GM18861 (cell line): ENCODE measurements around the gene CIROP.

ENCODE experiments used
- ATAC-seq: cut with Tn5 transposase; IDR thresholded peaks from one replicate; pipeline ENCODE4 v1.9.1; 2021; ENCODE audit not compliant: unreplicated experiment

The CIROP gene

DNA sequence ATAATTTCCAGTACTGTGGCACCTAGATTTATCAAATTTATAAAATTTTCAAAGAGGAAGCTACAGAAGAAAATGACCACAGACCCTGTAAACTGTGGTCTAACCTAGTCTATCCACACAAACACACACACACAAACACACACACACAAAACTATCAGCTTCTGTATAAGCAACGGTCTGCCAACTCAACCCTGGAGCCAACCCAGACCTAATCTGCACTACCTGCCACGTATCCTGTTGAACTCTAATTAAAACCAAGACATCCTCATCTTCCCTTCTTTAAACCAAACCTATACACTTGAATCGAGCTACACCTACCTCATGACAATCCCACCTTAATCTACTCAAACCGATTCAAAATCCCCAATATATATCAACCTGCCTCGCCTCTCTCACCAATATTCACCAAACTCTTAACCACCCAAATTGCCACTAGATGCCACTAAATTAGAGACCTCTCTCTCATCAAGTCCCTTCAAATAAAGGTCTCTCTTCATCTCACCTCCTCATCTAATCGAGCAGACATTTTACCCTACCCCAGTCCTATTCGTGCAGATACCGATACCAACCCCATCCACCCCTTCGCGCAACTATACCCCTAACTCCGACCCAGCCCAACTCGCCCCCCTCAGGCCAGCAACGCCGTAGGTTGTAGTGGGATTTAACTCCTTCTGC lies 10.7 kb downstream of the CIROP start:
- no peak for ATAC-seq

DNA sequence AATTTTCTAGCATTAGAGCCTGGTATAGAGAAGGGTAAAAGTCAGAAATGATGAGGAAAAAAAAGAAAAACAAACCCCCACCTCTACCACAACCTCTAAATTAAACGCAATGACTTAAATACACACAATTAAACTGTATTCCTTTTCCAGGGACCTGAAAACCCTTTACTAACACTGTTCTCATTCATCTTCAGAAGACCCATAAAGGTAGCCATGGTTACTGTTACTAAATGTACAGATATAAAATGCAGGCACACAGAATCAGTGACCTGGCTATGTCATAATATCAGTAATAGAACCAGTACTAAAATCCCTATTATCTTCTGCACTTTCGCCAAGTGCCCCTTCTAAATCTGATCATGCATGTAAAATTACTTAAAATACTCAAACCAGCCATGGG lies 11.3 kb downstream of the CIROP start:
- no peak for ATAC-seq

GRCh38 chr14:23093104-23093503 lies 11.7 kb downstream of the CIROP start:
- no peak for ATAC-seq

DNA sequence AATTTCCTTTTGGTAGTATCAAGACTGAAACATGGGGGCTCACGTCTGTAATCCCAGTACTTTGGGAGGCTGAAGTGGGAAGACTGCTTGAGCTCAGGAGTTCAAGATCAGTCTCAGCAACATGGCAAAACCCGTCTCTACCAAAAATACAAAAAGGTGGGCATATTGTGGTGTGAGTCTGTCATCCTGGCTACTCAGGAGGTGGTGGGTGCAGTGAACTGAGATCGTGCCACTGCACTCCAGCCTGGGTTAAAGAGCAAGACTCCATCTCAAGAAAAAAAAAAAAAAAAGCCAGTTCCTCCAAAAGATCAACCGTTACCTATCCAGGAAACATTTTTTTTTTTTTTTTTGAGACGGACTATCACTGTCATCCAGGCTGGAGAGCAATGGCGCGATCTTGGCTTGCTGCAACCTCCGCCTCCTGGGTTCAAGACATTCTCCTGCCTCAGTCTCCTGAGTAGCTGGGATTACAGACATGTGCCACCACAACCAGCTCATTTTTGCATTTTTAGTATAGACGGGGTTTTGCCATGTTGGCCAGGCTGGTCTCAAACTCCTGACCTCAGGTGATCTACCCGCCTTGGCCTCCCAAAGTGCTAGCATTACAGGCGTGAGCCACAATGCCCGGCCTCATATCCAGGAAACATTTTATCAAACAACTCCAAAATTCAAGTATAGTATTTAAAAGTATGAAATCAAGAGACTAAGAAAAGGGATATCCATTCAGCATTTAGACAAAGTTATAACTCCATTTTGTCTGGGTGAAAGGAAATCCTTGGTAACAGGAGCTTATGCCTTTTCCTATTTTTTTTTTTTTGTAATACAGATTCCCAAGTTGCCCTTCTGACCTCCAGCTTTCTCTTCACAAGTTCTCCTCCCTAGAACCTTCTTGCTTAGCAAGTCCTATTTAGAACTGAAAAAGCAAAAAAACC lies 13.2 kb downstream of the CIROP start:
- ATAC-seq = no peak

GRCh38 chr14:23090254-23090636 lies 14.5 kb downstream of the CIROP start:
- ATAC-seq = no peak

- ATAC-seq = no peak
These were observed 15.1 kb downstream of the CIROP start for GRCh38 chr14:23089498-23090253.

- no peak for ATAC-seq
These were observed 18.2 kb downstream of the CIROP start for GRCh38 chr14:23086565-23086964.

DNA sequence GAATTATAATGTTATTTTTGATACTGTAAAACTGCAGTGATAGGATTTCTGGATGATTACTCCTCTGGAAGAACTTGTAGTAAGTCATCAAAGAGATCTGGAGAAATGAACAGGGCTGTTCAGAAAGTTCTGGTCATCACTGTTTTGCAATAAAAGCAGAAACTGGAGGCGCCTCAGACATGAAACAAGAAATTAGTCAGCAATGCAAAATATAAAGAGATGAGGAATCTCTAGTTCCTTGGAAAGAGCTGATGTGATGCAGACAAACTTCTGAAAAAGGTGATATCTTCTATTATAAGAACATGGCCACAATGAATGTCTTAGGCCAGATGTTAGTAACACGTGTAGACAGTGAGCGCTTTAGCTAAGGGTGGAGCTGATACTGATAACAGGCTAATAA lies 19.3 kb downstream of the CIROP start:
- ATAC-seq = no peak

- ATAC-seq = no peak
These were observed 24.3 kb downstream of the CIROP start for GRCh38 chr14:23080474-23080873.

GRCh38 chr14:23079716-23080115 lies 25.1 kb downstream of the CIROP start:
- no peak for ATAC-seq

DNA sequence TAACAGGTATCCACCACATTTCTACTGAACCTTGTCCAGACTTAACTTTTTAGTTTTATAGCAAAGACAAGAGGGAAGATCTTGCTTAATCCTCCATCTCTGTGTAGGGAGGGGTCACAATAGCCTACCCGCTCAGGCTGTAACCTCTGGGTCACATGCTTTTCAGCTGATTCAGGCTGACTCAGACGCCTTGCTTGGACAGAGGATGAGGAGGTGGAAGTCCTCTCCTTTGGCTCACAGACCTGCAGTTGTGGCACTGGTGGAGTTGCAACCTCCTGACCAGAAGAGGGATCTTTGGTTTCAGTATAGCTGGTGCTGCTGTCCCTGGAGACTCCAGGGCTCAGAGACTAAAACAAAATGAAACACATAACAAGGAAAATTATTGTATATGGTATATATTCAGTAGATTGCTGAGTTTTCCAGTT lies 26.1 kb downstream of the CIROP start:
- ATAC-seq = no peak

GRCh38 chr14:23077962-23078361 lies 26.8 kb downstream of the CIROP start:
- ATAC-seq = no peak

DNA sequence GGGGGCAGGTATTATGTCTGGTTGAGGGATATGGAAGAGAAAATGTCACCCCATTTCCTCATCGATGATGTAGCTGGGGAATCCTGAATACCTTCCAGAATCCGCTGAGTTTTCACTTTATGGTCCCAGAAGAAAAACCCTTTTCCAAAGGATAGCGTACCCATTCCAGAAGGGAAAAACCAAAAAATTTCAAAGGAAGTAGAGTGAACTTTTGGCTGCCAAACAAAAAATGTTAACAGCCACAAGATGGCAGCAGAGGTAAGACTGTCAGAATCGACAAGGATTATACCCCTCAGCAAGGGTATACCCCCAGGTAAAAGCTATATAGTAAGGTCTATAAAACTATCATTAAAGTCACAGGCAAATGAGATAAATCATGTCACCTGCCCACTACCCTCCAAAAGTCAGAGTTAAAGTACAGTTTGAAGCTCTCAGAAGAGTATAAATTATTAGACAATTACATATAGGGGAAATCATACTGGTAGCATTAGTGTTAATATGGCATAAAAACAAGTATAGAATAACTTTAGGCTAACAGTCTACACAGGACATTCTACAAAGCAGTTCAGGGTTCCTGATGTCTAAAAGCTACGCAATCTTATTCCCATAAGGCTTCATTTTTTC lies 27.9 kb downstream of the CIROP start:
- no peak for ATAC-seq

GRCh38 chr14:23074906-23075305 lies 29.9 kb downstream of the CIROP start:
- no peak for ATAC-seq

DNA sequence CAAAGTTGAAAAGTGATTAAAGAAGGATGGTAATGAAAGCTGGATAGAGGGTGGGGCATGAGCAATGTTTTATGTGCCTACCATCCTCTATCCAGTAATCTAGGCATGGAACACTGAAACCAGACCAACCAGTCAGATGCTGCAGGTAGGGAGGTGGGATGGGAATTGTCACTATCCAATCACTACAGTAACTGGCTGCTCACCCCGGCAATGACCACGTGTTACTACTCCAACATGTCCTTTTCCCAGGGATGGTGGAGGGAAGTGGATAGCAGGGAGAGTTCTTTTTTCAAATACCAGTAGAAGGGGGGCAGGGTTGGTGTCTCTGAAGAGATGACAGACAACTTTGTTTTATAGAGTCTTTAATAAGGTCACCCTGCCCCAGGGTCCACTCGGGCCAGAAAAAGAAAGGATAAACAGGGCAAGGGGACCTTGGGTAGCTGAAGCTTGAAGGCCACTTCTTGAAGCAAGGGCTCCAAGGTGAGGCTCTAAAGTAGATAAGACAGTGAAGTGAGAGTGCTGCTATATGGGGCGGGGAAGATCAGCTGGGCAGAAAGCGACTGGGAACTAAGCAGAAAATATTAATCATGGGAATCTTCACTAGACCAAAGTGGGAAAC lies 32.8 kb downstream of the CIROP start:
- no peak for ATAC-seq

- ATAC-seq = peak; percentile 76
These were observed 33.4 kb downstream of the CIROP start for GRCh38 chr14:23071244-23071920.

GRCh38 chr14:23070262-23071129 lies 34.3 kb downstream of the CIROP start:
- no peak for ATAC-seq

DNA sequence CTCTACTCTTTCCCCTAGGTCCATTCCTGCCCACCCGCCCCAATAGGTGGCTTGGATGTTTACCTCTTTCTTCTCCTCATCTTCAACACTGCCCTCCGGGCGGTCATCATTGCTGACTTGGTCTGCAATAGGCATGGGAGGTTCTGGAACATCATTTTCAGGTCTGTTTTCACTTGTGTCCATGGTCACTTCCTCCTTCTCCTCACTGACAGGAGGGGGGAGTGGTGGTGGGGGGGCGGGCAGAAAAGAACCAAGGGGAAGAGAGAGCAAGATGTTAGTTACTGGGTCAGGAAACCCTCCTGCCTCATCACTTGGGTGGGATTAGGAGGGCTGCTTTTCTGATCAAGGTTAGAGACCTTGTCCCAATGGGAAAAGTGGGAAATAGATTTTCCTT lies 35.4 kb downstream of the CIROP start:
- ATAC-seq = no peak

- ATAC-seq = peak; percentile 73
These were observed 35.9 kb downstream of the CIROP start for GRCh38 chr14:23068789-23069412.
